Measurements from ENCODE around the gene PRR5L. TPM values are rescaled to one million over a fixed set of nuclear protein-coding genes. Genes with fewer than 3 reads are reported as not detected.

PRR5L gene
- total RNA-seq, 1 experiment from 2014 or later: 1.2 TPM

DNA sequence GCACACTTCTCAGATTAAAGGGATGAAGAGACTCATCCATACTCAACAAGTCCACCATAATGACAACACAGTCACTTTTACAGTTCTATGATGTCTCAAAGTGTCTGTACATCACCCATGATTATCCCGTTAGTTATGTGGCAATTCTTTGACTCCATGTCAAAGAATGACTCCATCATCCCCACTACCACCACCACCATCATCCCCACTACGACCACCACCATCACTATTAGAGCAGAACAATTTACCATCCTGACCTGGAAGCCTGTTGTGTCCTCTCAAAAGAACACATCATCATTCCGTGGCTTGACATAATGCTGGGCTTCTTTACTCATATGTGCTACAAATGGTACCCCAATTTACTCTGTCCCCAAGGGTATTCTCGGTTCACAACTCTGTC, 13.7 kb downstream of the PRR5L start:
- no peaks in the 10 kb centered on the region for H3K9me3 Mint-ChIP-seq (ENCODE audit: low read depth, unreplicated experiment)
- H3K27me3 Mint-ChIP-seq (ENCODE audit: unreplicated experiment): peaks cover 9% of the 10 kb centered on the region
- TF ChIP-seq CTCF (IDR thresholded peaks at IDR 0.05; ENCODE audit: unreplicated experiment): no peak
- CTCF ChIA-PET: no interaction called here
- no peak overlapping the region for H3K4me3 Mint-ChIP-seq (ENCODE audit: low read depth, unreplicated experiment)
- intact Hi-C loops (cut with micrococcal nuclease; ENCODE audit: unreplicated experiment): loop anchor here (5.0 kb wide), 4 partner anchors 38 to 183 kb away; no protein-coding TSS in a partner anchor
- no peak for DNase-seq
- H3K27ac Mint-ChIP-seq (ENCODE audit: unreplicated experiment): no peak overlapping the region
- BruUV-seq (replicated peaks): no TSS peak
- H3K36me3 Mint-ChIP-seq (ENCODE audit: insufficient read depth, unreplicated experiment): no peaks in the 10 kb centered on the region
- H3K4me1 Mint-ChIP-seq (ENCODE audit: low read depth, unreplicated experiment): peaks cover 37% of the 10 kb centered on the region

DNA sequence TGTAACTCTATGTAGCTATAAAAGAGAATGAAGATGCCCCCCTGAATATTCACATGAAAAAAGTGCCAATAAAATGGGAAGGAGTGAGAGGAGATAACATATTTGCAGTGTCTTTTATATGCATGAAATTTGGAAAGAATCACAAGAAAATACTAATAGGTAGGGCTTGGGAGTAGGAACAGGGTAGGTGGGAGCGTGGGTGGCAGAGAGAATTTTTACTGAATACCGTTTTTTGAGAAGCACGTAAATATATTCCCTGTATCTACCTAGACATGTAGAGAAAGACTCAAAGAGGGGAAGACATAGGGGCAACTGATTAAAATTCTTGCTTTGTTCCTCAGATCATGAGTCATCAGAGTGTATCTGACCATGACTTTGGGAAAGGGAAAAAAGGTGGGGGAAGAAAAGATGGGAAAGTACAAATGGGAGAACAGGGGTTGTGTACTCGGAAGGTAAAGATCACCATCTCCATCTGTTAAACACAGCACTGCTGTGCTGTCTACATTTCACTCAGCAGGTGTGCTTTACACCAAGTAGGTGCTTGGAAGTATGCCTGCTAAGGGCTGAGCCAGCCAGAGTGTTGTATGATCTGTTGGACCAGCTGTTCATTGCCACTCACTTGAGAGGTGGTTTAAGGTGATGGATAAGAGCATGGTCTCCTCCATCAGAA, 16.0 kb downstream of the PRR5L start:
- no peak for TF ChIP-seq CTCF (IDR thresholded peaks at IDR 0.05; ENCODE audit: unreplicated experiment)
- no peak overlapping the region for H3K4me3 Mint-ChIP-seq (ENCODE audit: low read depth, unreplicated experiment)
- H3K4me1 Mint-ChIP-seq (ENCODE audit: low read depth, unreplicated experiment): peaks cover 46% of the 10 kb centered on the region
- BruUV-seq (replicated peaks): no TSS peak
- CTCF ChIA-PET: interaction anchor here (1.2 kb wide), 1 partner anchor 167 kb away, joined by 3 read pairs; no protein-coding TSS in a partner anchor
- H3K36me3 Mint-ChIP-seq (ENCODE audit: insufficient read depth, unreplicated experiment): no peaks in the 10 kb centered on the region
- H3K27ac Mint-ChIP-seq (ENCODE audit: unreplicated experiment): no peak overlapping the region
- peaks cover 32% of the 10 kb centered on the region for H3K27me3 Mint-ChIP-seq (ENCODE audit: unreplicated experiment)
- no peak for DNase-seq
- no peaks in the 10 kb centered on the region for H3K9me3 Mint-ChIP-seq (ENCODE audit: low read depth, unreplicated experiment)
- intact Hi-C loops (cut with micrococcal nuclease; ENCODE audit: unreplicated experiment): loop anchor here (5.0 kb wide), 2 partner anchors 35 to 50 kb away; no protein-coding TSS in a partner anchor

- Mint-ChIP-seq H3K27me3 (ENCODE audit: unreplicated experiment) (peaks cover 32% of the 10 kb centered on the region), H3K4me1 (ENCODE audit: low read depth, unreplicated experiment) (peaks cover 46% of the 10 kb centered on the region), H3K36me3 (ENCODE audit: insufficient read depth, unreplicated experiment) (no peaks in the 10 kb centered on the region), H3K27ac (ENCODE audit: unreplicated experiment) (no peak overlapping the region), H3K4me3 (ENCODE audit: low read depth, unreplicated experiment) (no peak overlapping the region), H3K9me3 (ENCODE audit: low read depth, unreplicated experiment) (no peaks in the 10 kb centered on the region)
- CTCF ChIA-PET: interaction anchor here (1.2 to 1.5 kb wide), 2 partner anchors 9 to 166 kb away, joined by 3 read pairs; no protein-coding TSS in a partner anchor
- TF ChIP-seq CTCF (IDR thresholded peaks at IDR 0.05; ENCODE audit: unreplicated experiment): no peak
- intact Hi-C loops (cut with micrococcal nuclease; ENCODE audit: unreplicated experiment): loop anchor here (5.0 kb wide), 2 partner anchors 34 to 49 kb away; no protein-coding TSS in a partner anchor
- DNase-seq: peak; percentile 22
- BruUV-seq (replicated peaks): no TSS peak
Observed at GRCh38 chr11:36312611-36313472, 16.8 kb downstream of the PRR5L start.

GRCh38 chr11:36313750-36314433, 17.8 kb downstream of the PRR5L start:
- no peak overlapping the region for H3K27ac Mint-ChIP-seq (ENCODE audit: unreplicated experiment)
- H3K4me1 Mint-ChIP-seq (ENCODE audit: low read depth, unreplicated experiment): peaks cover 41% of the 10 kb centered on the region
- CTCF ChIA-PET: interaction anchor here (1.5 kb wide), 1 partner anchor 10 kb away, joined by 3 read pairs; no protein-coding TSS in a partner anchor
- no peak overlapping the region for H3K4me3 Mint-ChIP-seq (ENCODE audit: low read depth, unreplicated experiment)
- no TSS peak for BruUV-seq (replicated peaks)
- TF ChIP-seq CTCF (IDR thresholded peaks at IDR 0.05; ENCODE audit: unreplicated experiment): no peak
- no peaks in the 10 kb centered on the region for H3K36me3 Mint-ChIP-seq (ENCODE audit: insufficient read depth, unreplicated experiment)
- H3K9me3 Mint-ChIP-seq (ENCODE audit: low read depth, unreplicated experiment): no peaks in the 10 kb centered on the region
- H3K27me3 Mint-ChIP-seq (ENCODE audit: unreplicated experiment): peaks cover 43% of the 10 kb centered on the region
- intact Hi-C loops (cut with micrococcal nuclease; ENCODE audit: unreplicated experiment): loop anchor here (5.0 kb wide), 2 partner anchors 33 to 48 kb away; no protein-coding TSS in a partner anchor
- DNase-seq: no peak
